Measurements from ENCODE around the gene PPIL1.
A peak's percentile ranks its signal among the peaks of the same experiment; 100 is the strongest.

The PPIL1 gene

GRCh38 chr6:36855750-36856149, 18.9 kb downstream of the PPIL1 start:
- DNase-seq (ENCODE audit: low spot score), result no peak

GRCh38 chr6:36853325-36853724, 21.3 kb downstream of the PPIL1 start:
- DNase-seq (ENCODE audit: low spot score), result no peak

GRCh38 chr6:36852481-36853147, 22.0 kb downstream of the PPIL1 start:
- DNase-seq (ENCODE audit: low spot score), result no peak

GRCh38 chr6:36851626-36852025, 23.0 kb downstream of the PPIL1 start:
- DNase-seq (ENCODE audit: low spot score), result no peak

GRCh38 chr6:36851149-36851614, 23.4 kb downstream of the PPIL1 start:
- peak; percentile 26 for DNase-seq (ENCODE audit: low spot score)

GRCh38 chr6:36850021-36850420, 24.6 kb downstream of the PPIL1 start:
- DNase-seq (ENCODE audit: low spot score), result no peak

- DNase-seq (ENCODE audit: low spot score), result no peak
Observed at GRCh38 chr6:36848658-36849441, 25.8 kb downstream of the PPIL1 start.

GRCh38 chr6:36847991-36848390, 26.6 kb downstream of the PPIL1 start:
- no peak for DNase-seq (ENCODE audit: low spot score)

- DNase-seq (ENCODE audit: low spot score), result no peak
Observed at GRCh38 chr6:36847152-36847551, 27.5 kb downstream of the PPIL1 start.

- DNase-seq (ENCODE audit: low spot score), result no peak
Observed at GRCh38 chr6:36845233-36845632, 29.4 kb downstream of the PPIL1 start.

- no peak for DNase-seq (ENCODE audit: low spot score)
Observed at GRCh38 chr6:36844232-36845170, 30.1 kb downstream of the PPIL1 start.

- DNase-seq (ENCODE audit: low spot score), result no peak
Observed at GRCh38 chr6:36843170-36843569, 31.4 kb downstream of the PPIL1 start.

- no peak for DNase-seq (ENCODE audit: low spot score)
Observed at GRCh38 chr6:36841756-36842155, 32.8 kb downstream of the PPIL1 start.

- no peak for DNase-seq (ENCODE audit: low spot score)
Observed at GRCh38 chr6:36840432-36841403, 33.9 kb downstream of the PPIL1 start.

GRCh38 chr6:36839749-36840431, 34.7 kb downstream of the PPIL1 start:
- DNase-seq (ENCODE audit: low spot score), result peak; percentile 15

GRCh38 chr6:36838896-36839748, 35.5 kb downstream of the PPIL1 start, which contains the start of gene CPNE5:
Gene CPNE5 (minus strand): TSS chr6:36839444. CDS start chr6:36839377, 67 bp downstream.
- DNase-seq (ENCODE audit: low spot score), result no peak

GRCh38 chr6:36837686-36838085, 36.9 kb downstream of the PPIL1 start:
- DNase-seq (ENCODE audit: low spot score), result no peak

- DNase-seq (ENCODE audit: low spot score), result no peak
Observed at GRCh38 chr6:36837022-36837339, 37.6 kb downstream of the PPIL1 start.
